ENCODE data around the gene GFPT2.

The GFPT2 gene

DNA sequence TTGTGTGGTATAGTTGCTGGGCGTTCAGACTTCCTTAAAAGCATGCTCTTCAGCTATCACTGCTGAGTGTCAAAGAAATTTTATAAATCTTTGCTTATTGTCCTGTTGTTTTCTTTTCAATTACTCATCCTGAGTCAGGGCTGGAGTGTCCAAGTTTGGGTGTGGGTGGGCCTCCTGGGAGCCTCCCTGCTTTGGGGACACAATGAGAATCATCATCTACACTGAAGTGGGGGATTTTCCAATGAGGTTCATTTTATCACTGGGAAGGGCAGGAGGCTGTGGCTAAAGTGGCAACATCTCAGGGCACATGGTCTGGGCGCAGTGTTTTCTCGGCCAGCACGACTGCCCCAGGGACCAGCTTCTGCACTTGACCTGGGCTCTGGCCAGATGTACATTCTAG lies 19.5 kb downstream of the GFPT2 start:
- DNase-seq (ENCODE audit: low spot score) (peak; percentile 70), ATAC-seq (ENCODE audit: low read depth) (peak; percentile 49)
- TF ChIP-seq, protein P1, sequence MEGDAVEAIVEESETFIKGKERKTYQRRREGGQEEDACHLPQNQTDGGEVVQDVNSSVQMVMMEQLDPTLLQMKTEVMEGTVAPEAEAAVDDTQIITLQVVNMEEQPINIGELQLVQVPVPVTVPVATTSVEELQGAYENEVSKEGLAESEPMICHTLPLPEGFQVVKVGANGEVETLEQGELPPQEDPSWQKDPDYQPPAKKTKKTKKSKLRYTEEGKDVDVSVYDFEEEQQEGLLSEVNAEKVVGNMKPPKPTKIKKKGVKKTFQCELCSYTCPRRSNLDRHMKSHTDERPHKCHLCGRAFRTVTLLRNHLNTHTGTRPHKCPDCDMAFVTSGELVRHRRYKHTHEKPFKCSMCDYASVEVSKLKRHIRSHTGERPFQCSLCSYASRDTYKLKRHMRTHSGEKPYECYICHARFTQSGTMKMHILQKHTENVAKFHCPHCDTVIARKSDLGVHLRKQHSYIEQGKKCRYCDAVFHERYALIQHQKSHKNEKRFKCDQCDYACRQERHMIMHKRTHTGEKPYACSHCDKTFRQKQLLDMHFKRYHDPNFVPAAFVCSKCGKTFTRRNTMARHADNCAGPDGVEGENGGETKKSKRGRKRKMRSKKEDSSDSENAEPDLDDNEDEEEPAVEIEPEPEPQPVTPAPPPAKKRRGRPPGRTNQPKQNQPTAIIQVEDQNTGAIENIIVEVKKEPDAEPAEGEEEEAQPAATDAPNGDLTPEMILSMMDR (IDR thresholded peaks at IDR 0.05; ENCODE audit: poor library complexity, severe bottlenecking), result no peak
- Histone ChIP-seq H3K4me3 (ENCODE audit: severe bottlenecking) (no peak overlapping the region), H3K27me3 (ENCODE audit: insufficient read depth, poor library complexity, severe bottlenecking) (no peaks in the 10 kb centered on the region), H3K4me1 (ENCODE audit: insufficient read depth, poor library complexity, severe bottlenecking) (peaks cover 29% of the 10 kb centered on the region), H3K27ac (ENCODE audit: poor library complexity, severe bottlenecking) (peak overlapping the region; percentile 9), H3K36me3 (ENCODE audit: low read depth) (no peaks in the 10 kb centered on the region), H3K9me3 (ENCODE audit: severe bottlenecking) (no peaks in the 10 kb centered on the region)

- ATAC-seq (ENCODE audit: low read depth), result no peak
Observed at GRCh38 chr5:180332861-180333260, 20.3 kb downstream of the GFPT2 start.

DNA sequence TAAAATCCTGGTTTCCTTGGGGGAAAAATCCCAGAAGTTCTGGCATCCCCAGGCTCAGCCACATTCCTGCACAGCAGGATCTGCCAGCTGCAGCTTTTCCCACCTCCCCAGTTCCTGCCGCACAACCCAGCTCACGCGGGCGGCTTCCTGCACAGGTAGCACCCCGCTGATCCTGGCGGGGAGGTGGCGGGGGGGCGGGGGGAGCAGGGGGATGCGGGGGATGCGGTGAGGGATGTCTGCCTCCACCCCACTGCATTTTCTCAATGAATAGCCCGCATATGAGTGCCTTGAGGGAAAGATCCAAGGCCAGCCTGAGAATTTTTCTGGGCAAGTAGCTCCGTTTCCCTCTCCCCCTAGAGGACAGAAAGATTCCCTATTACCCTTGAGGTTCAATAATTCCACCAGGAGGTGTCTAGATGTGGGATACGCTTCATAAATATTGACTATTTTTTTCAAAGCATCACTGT lies 21.1 kb downstream of the GFPT2 start:
- DNase-seq (ENCODE audit: low spot score) (peak; percentile 53), ATAC-seq (ENCODE audit: low read depth) (no peak)
- Histone ChIP-seq H3K4me3 (ENCODE audit: severe bottlenecking) (no peak overlapping the region), H3K9me3 (ENCODE audit: severe bottlenecking) (no peaks in the 10 kb centered on the region), H3K36me3 (ENCODE audit: low read depth) (no peaks in the 10 kb centered on the region), H3K27ac (ENCODE audit: poor library complexity, severe bottlenecking) (peak overlapping the region; percentile 71), H3K4me1 (ENCODE audit: insufficient read depth, poor library complexity, severe bottlenecking) (peaks cover 29% of the 10 kb centered on the region), H3K27me3 (ENCODE audit: insufficient read depth, poor library complexity, severe bottlenecking) (no peaks in the 10 kb centered on the region)
- TF ChIP-seq, protein P1 (IDR thresholded peaks at IDR 0.05; ENCODE audit: poor library complexity, severe bottlenecking), result peak; percentile 36

More at GRCh38 chr5:180332861-180333260, 20.3 kb downstream of the GFPT2 start:
- Histone ChIP-seq H3K4me1 (ENCODE audit: insufficient read depth, poor library complexity, severe bottlenecking) (peaks cover 29% of the 10 kb centered on the region), H3K4me3 (ENCODE audit: severe bottlenecking) (no peak overlapping the region), H3K9me3 (ENCODE audit: severe bottlenecking) (no peaks in the 10 kb centered on the region), H3K27me3 (ENCODE audit: insufficient read depth, poor library complexity, severe bottlenecking) (no peaks in the 10 kb centered on the region), H3K36me3 (ENCODE audit: low read depth) (no peaks in the 10 kb centered on the region), H3K27ac (ENCODE audit: poor library complexity, severe bottlenecking) (peak overlapping the region; percentile 9)
- no peak for DNase-seq (ENCODE audit: low spot score)
- TF ChIP-seq, protein P1 (IDR thresholded peaks at IDR 0.05; ENCODE audit: poor library complexity, severe bottlenecking), result no peak

DNA sequence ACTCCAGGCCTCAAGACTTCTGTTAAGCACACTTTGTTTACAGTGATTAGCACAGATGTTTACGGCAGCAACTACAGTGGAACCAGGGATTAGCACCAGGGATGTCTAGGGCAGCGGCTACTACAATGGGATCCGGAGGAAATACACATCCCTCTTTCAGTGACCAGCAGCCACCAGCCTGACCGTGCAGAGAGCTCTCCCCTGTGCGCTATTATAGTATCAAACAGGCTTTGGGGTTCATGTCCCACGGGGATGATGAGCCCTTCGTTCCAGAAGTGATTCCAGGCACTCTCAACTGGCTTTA lies 21.5 kb downstream of the GFPT2 start:
- H3K4me3 ChIP-seq (ENCODE audit: severe bottlenecking), result no peak overlapping the region
- no peaks in the 10 kb centered on the region for H3K27me3 ChIP-seq (ENCODE audit: insufficient read depth, poor library complexity, severe bottlenecking)
- DNase-seq (ENCODE audit: low spot score), result peak; percentile 19
- H3K4me1 ChIP-seq (ENCODE audit: insufficient read depth, poor library complexity, severe bottlenecking), result peaks cover 29% of the 10 kb centered on the region
- ATAC-seq (ENCODE audit: low read depth), result no peak
- H3K27ac ChIP-seq (ENCODE audit: poor library complexity, severe bottlenecking), result peak overlapping the region; percentile 71
- TF ChIP-seq, protein P1 (IDR thresholded peaks at IDR 0.05; ENCODE audit: poor library complexity, severe bottlenecking), result no peak
- H3K9me3 ChIP-seq (ENCODE audit: severe bottlenecking), result no peaks in the 10 kb centered on the region
- no peaks in the 10 kb centered on the region for H3K36me3 ChIP-seq (ENCODE audit: low read depth)

- no peaks in the 10 kb centered on the region for H3K9me3 ChIP-seq (ENCODE audit: severe bottlenecking)
- ATAC-seq (ENCODE audit: low read depth) (peak; percentile 79), DNase-seq (ENCODE audit: low spot score) (peak; percentile 92)
- no peak overlapping the region for H3K4me3 ChIP-seq (ENCODE audit: severe bottlenecking)
- TF ChIP-seq, protein P1 (IDR thresholded peaks at IDR 0.05; ENCODE audit: poor library complexity, severe bottlenecking), result no peak
- H3K36me3 ChIP-seq (ENCODE audit: low read depth), result no peaks in the 10 kb centered on the region
- no peaks in the 10 kb centered on the region for H3K27me3 ChIP-seq (ENCODE audit: insufficient read depth, poor library complexity, severe bottlenecking)
- peak overlapping the region; percentile 71 for H3K27ac ChIP-seq (ENCODE audit: poor library complexity, severe bottlenecking)
- H3K4me1 ChIP-seq (ENCODE audit: insufficient read depth, poor library complexity, severe bottlenecking), result peaks cover 29% of the 10 kb centered on the region
Observed at GRCh38 chr5:180330810-180331646, 22.1 kb downstream of the GFPT2 start.
